Activated CD8-positive, alpha-beta memory T cell treated with anti-CD3 and anti-CD28 coated beads for 24 hours (primary cell): ENCODE measurements around the gene GTF2E1.

Source experiments
- DNase-seq: peaks from one replicate; pipeline ENCODE4 v3.0.0-alpha.2; 2020

GTF2E1 gene

DNA sequence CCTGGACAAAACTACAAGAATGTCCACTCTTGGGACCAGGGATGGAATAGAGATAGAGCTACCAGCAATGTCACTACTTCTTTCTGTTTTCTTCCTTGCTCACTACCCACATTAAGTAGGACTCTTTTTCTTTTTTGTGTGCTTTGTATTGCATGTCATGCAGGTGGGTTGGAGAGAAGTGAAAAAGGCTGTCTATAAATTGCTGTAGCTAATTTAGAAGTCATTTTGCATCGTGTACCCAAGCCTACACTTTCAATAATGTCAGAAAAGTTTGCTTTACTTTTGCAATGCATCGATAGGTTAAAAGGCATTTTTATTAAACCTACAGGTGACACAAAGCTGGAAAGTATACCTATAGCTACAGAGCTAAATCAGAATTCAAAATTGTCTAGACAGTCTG lies 58.9 kb downstream of the GTF2E1 start:
- DNase-seq: no peak

DNA sequence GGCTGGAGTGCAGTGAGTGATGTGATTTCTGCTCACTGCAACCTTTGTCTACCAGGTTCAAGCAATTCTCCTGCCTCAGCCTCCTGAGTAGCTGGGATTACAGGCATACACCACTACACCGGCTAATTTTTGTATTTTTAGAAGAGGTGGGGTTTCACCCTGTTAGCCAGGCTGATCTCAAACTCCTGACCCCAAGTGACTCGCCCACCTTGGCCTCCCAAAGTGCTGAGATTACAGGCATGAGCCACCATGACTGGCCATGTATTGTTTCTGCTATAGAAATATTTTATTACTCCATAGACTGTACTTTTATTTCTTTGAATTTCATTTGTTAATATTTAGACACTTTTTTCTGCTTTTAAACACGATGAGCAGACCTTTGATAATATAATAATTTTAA lies 60.4 kb downstream of the GTF2E1 start:
- DNase-seq: no peak

DNA sequence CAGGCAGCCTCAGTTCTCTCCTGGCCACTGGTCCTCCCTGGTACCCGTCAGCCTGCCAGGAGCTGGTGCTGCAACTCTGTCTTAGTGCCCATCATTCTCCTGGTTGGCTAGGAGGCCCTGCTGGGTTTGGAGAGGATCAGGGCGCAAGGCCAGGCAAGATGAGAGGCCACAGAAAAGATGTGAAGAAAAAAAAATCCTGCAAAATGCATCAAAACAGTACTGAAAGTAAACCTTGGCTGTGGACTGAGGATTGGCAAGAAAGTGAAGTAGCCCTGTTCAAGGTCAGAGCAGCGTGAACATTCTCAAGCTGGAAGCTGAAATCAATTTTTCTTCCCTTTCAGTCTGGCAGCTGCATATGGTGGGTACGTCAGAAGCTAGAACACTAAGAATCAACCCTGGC lies 74.2 kb downstream of the GTF2E1 start:
- DNase-seq: no peak

DNA sequence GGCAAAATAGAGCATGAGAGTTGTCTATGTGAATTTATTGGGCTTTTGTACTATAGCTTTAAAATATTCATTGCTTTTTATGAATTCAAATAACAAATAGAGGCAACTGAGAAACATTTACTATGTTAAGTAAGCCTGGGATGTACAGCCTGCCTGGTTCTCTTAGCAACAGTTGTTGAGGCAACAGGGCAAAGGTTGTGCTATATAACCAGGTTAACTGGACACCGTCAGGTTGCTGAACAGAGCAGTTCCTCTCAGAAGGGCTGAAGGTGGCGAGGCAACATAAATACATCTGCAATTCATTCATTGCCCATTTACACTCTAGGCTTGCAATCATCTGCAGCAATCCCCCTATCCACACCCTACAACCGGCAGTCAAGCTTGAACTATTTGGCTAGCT lies 78.2 kb downstream of the GTF2E1 start:
- DNase-seq: no peak

DNA sequence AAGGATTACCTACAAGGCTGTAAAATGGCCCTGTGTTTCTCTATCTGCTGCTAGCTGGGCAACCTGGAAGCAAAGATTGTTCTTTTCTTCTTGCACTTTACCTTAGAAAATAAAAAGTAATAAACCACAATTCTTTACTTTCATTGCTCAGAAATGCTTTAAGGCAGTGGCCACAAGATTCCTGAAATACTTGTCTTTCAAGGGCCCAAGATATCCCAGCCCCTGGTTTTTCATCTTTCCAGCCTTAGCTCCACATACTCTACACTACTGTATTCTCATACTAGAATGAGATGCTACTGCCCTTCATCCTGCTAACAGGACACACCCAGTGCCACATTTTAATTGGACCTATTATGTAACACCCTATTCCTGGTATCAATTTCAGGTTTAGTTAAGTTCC lies 78.9 kb downstream of the GTF2E1 start:
- no peak for DNase-seq

DNA sequence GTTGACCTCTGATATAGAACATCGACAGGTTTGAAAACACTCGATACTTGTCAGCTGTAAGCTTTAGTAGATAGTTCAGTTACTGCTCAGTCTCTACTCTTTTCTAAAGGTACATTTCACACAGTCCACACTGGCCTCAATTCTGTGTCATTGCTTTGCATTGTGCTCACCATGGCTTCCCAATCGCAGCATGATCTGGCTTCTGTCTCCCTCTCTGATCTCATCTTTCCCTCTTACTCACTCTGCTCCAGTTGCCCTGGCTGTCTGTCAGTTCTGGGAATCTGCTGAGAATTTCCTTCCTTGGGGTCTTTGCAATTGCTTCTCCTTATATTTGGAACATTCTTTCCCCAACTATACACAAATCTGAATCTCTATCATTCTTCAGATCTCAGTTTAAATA lies 80.6 kb downstream of the GTF2E1 start:
- no peak for DNase-seq

DNA sequence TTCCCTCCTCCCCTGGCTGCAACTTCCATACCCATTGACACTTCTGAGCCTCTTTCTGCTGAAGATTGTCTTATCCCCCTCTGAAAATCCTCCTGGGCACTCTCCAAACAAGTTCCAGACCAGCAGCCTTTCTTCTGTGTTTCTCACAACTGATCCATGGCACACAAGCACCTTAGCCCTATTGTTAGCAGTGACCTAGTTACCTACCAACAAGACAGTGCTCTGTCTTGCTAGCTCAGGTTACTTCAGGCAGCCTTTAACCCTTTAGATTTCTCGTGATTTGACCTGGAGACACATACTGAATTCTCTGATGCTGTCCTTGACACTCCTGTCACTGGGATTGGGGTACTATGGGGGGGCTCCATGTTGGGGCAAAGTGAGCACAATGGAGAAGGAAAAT lies 82.1 kb downstream of the GTF2E1 start:
- no peak for DNase-seq

DNA sequence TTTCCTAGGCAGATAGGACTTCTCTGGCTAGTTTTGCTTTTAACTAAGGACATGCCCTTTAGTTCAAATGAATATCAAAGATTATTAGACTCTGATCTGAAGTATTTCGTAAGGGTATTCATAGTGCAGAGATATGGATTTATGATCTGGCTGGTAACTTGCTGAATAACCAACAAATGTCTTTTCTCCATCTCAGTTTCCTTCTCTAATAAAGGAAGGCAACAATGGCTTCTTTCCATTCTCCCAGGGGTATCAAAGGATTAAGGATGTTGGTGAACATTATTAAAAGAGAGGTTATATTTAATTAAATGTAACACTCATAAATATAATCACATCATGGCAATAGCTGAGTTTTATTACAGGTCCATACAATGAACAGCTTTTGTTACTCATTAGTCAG lies 86.3 kb downstream of the GTF2E1 start:
- DNase-seq: no peak

DNA sequence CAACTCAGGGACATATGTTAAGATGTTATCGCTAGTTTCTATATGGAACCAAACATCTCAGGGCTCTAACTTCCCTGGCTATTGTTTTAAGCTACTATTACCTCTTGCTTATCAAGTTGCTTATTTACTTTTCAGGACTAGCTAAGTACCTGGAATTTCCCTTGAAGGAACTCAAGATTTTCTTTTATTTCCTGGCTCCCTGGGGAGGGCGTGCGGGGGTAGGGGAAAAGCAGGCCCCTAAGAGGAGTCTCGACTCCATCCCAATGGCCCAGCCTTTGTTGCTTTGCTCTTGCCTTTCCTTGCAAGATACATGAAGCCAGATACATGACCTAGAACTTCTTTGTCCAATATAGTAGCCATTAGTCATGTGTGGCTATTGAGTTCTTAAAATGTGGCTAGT lies 88.5 kb downstream of the GTF2E1 start:
- no peak for DNase-seq
